ENCODE measurements around the gene SNCB.

SNCB gene

DNA sequence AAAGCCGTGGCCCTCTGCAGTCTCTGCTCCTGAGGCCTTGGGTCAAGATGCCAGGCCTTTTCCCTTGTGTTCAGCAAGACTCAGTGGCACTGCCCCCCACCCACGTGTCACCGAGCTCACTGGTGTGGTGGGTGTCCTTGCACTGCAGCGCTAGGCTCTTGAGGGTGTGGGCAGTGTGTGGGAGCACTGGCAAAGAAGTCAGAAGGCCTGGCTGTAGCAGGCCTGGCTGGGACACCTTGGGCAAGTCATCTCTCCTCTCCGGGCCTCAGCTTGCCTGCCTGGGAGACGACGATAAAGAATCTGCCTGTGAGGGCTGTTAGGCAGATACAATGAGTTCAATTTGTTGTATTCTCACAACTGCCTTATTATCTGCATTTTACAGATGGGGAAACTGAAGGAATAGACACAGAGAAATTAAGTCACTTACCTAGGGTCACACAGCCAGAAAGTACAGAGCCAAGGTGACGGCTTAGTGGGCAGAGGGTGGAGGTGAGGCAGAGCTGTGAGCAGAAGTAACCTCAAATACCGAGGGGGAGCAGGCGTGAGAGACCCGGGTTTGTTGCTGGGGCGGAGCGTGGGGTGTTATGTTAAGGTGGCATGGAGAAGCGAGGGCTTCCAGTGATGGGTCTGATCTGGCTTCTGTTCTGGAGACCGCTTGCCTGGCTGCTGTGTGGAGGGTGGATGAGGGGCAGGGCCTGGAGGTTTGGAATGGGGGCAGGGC lies 18.3 kb upstream of the SNCB start:
- Histone ChIP-seq H3K36me3 (ENCODE audit: control insufficient read depth, low read depth, low read length) (peaks cover 6% of the 10 kb centered on the region), H3K4me1 (ENCODE audit: control insufficient read depth, low read depth, low read length) (peaks cover 18% of the 10 kb centered on the region), H3K4me3 (ENCODE audit: low read length) (peak overlapping the region; percentile 76), H3K27ac (ENCODE audit: low read length) (no peak overlapping the region), H3K27me3 (ENCODE audit: control insufficient read depth, insufficient read depth, low read length) (no peaks in the 10 kb centered on the region), H3K9ac (ENCODE audit: low read length) (no peak overlapping the region), H3K9me3 (ENCODE audit: control insufficient read depth, low read depth, low read length) (no peaks in the 10 kb centered on the region)

DNA sequence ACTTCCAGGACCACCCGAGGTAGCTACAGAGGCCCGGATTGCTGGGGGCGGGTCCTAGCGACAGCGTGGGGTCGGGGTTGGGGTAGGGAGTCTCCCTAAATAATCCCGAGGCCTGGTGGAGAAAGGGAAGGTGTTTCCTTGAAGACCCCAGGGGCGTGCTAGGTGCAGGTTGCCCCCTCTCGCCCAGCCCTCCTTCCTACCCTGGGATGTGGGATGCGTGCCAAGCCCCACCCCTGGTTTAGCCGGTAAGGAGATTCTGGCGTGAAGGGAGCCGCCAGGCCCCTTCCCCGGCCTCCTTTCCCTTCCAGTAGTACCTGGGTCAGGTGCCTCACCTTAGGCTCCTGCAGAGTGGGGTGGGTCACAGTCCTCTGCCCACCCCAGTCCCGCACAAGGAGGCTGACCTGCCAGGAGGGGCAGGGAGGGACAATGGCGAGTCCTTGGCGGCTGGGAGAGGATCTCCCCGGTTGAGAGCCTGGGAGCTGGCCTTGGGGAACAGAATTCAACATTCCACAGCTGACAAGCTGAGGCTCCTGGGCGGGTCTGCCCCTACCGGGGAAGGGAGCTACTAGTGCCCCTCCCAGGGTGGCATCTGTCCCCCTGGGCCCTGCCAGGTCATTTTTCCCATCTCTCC lies 17.6 kb upstream of the SNCB start:
- Histone ChIP-seq H3K27ac (ENCODE audit: low read length) (no peak overlapping the region), H3K36me3 (ENCODE audit: control insufficient read depth, low read depth, low read length) (peaks cover 3% of the 10 kb centered on the region), H3K9me3 (ENCODE audit: control insufficient read depth, low read depth, low read length) (no peaks in the 10 kb centered on the region), H3K9ac (ENCODE audit: low read length) (peak overlapping the region; percentile 75), H3K4me3 (ENCODE audit: low read length) (peak overlapping the region; percentile 76), H3K27me3 (ENCODE audit: control insufficient read depth, insufficient read depth, low read length) (no peaks in the 10 kb centered on the region), H3K4me1 (ENCODE audit: control insufficient read depth, low read depth, low read length) (peaks cover 18% of the 10 kb centered on the region)

DNA sequence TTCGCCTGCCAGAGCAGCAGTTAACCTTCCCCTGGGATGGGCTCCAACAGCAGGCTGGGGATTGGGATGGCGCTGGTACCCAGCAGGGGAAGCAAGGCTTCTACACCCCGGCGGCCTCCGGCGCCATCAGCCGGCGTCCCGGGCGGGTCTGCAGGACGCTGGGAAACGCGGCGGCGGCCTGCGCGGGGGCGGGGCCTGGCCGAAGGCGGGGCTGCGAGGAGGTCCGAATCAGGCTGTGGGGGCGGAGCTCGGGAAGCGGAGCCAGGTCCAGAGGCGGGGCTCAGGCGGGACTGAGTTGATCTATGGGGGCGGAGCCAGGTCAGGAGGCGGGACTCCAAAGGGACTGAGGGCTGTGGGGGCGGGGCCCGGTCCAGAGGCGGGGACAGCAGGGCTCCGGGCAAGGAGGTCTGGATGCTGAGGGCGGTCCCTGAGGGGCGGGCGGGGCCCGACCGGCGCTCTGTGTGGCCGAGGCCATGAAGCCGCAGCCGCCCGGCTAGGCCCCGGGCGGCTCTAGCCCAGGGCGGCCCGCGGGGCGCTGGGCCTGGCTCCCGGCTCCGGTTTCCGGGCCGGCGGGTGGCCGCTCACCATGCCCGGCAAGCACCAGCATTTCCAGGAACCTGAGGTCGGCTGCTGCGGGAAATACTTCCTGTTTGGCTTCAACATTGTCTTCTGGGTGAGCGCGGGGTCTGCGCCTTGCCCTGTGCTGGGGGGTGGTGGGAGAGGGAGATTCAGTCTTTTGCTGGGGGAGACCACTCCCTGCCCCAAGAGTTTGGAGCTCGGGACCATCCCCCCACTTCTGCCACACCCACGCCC lies 16.9 kb upstream of the SNCB start, which contains the start of gene TSPAN17:
Gene TSPAN17 (plus strand): TSS at position 455 of the 813 bp plus-strand sequence. CDS start 132 bp downstream, at position 587.
- Histone ChIP-seq H3K9ac (ENCODE audit: low read length) (peak within 1 kb of the TSS; percentile 75), H3K4me3 (ENCODE audit: low read length) (peak within 1 kb of the TSS; percentile 76), H3K36me3 (ENCODE audit: control insufficient read depth, low read depth, low read length) (no peaks in the 10 kb centered on the region), H3K27me3 (ENCODE audit: control insufficient read depth, insufficient read depth, low read length) (no peaks in the 10 kb centered on the region), H3K9me3 (ENCODE audit: control insufficient read depth, low read depth, low read length) (no peaks in the 10 kb centered on the region), H3K4me1 (ENCODE audit: control insufficient read depth, low read depth, low read length) (peaks cover 18% of the 10 kb centered on the region), H3K27ac (ENCODE audit: low read length) (no peak within 1 kb of the TSS)

DNA sequence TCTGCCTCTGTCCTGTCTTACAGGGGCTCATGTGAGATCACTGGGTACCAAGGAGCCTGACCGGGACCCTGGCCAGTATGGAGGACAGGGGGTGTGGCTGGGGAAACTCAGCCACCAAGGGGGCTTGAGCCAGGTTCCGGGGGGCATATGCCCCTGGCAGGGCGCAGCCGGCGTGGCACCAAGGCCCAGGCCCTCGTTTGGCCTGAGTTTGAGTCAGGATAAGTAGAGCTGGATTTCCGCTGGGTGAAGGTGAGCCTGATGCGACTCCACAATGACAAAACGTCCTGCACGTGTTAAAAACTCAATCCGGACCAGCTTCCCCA lies 16.3 kb upstream of the SNCB start:
- no peak overlapping the region for H3K27ac ChIP-seq (ENCODE audit: low read length)
- H3K9ac ChIP-seq (ENCODE audit: low read length), result peak overlapping the region; percentile 45
- peak overlapping the region; percentile 76 for H3K4me3 ChIP-seq (ENCODE audit: low read length)
- H3K9me3 ChIP-seq (ENCODE audit: control insufficient read depth, low read depth, low read length), result no peaks in the 10 kb centered on the region
- H3K36me3 ChIP-seq (ENCODE audit: control insufficient read depth, low read depth, low read length), result no peaks in the 10 kb centered on the region
- H3K4me1 ChIP-seq (ENCODE audit: control insufficient read depth, low read depth, low read length), result peaks cover 18% of the 10 kb centered on the region
- no peaks in the 10 kb centered on the region for H3K27me3 ChIP-seq (ENCODE audit: control insufficient read depth, insufficient read depth, low read length)

DNA sequence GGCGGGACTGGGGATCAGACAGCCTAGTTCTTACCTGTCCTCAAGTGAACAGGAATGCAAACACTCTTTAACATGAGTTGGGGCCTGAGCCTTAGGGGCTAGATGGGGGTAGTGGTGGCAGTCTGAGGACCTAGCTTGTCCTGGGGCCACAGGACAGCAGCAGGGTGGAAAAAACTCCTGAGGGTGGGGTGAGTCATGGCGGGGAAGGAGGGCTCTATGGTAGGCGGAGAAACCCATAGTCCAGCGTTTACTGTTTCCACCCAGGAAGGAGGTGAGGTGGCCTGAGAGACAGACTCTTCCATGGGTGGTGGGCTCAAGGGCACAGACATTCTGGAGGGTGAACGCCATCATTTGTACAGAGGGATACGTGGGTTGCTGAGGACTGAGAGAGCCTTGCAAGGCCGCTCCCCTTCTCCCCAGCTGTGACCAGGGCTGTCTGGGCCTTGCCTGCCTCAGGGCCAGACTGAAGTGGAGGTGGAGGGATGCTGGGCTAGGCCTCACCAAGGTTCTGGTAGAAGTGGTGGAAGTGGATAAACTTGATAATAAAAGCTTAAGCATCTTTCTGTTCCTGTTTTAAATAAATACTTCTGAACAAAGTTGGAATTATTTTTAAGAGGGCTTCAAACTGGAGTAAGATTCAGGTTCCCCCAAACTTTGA lies 15.8 kb upstream of the SNCB start:
- Histone ChIP-seq H3K36me3 (ENCODE audit: control insufficient read depth, low read depth, low read length) (no peaks in the 10 kb centered on the region), H3K4me3 (ENCODE audit: low read length) (no peak overlapping the region), H3K9ac (ENCODE audit: low read length) (peak overlapping the region; percentile 45), H3K4me1 (ENCODE audit: control insufficient read depth, low read depth, low read length) (peaks cover 18% of the 10 kb centered on the region), H3K27me3 (ENCODE audit: control insufficient read depth, insufficient read depth, low read length) (no peaks in the 10 kb centered on the region), H3K27ac (ENCODE audit: low read length) (no peak overlapping the region), H3K9me3 (ENCODE audit: control insufficient read depth, low read depth, low read length) (no peaks in the 10 kb centered on the region)

DNA sequence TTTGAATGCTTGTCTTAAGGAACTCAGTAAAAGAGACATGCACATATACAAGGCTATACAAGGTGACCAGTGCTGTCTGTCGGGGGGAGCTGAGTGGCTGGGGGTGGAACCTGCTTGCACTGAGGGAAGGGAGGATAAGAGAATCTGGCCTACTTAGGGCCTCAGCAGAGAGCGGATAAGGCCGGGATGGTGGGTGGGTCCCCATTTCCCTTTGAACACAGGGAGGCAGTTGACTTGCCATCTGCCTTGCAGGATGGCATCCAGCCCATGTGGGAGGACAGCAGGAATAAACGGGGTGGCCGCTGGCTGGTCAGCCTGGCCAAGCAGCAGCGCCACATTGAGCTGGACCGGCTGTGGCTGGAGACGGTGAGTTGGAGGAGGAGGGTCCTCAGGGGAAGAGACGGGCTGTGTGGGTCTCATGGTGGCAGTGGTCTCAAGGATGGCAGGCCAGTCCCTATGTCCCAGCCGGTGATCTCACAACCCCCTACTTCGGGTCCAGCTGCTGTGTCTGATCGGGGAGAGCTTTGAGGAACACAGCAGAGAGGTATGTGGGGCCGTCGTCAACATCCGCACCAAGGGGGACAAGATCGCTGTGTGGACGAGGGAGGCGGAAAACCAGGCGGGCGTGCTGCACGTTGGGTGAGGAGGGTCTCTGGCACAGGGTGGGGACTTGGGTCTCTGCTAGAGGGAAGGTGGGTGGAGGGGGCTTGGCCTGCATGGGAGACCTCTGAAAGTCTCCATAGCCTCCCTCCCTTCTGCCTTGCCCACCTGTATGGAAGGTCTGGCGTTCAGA lies 14.7 kb upstream of the SNCB start:
- H3K9ac ChIP-seq (ENCODE audit: low read length), result no peak overlapping the region
- no peaks in the 10 kb centered on the region for H3K36me3 ChIP-seq (ENCODE audit: control insufficient read depth, low read depth, low read length)
- no peak overlapping the region for H3K27ac ChIP-seq (ENCODE audit: low read length)
- H3K4me1 ChIP-seq (ENCODE audit: control insufficient read depth, low read depth, low read length), result peaks cover 17% of the 10 kb centered on the region
- H3K4me3 ChIP-seq (ENCODE audit: low read length), result no peak overlapping the region
- no peaks in the 10 kb centered on the region for H3K27me3 ChIP-seq (ENCODE audit: control insufficient read depth, insufficient read depth, low read length)
- no peaks in the 10 kb centered on the region for H3K9me3 ChIP-seq (ENCODE audit: control insufficient read depth, low read depth, low read length)

DNA sequence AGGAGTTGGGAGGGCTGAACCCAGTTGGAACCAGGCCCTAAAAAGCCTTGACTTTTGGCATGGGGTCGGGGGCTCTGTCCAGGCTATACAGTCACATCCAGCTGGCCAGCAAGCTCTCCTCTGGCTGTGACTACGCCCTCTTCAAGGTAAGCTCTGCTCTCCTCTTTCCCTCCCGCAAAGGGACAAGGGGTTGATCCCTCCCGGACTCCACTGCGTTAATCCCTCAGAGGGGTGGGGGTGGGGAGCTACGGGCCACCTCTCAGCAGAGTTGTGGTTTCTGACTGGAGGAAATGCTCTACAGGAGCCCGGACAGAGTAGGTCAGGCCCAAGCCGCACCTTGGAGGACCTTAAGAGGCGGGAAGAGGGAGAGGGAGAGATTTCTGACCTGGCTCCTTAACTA lies 14.0 kb upstream of the SNCB start:
- Histone ChIP-seq H3K4me3 (ENCODE audit: low read length) (no peak overlapping the region), H3K9ac (ENCODE audit: low read length) (no peak overlapping the region), H3K27me3 (ENCODE audit: control insufficient read depth, insufficient read depth, low read length) (no peaks in the 10 kb centered on the region), H3K36me3 (ENCODE audit: control insufficient read depth, low read depth, low read length) (no peaks in the 10 kb centered on the region), H3K9me3 (ENCODE audit: control insufficient read depth, low read depth, low read length) (no peaks in the 10 kb centered on the region), H3K4me1 (ENCODE audit: control insufficient read depth, low read depth, low read length) (peaks cover 14% of the 10 kb centered on the region), H3K27ac (ENCODE audit: low read length) (no peak overlapping the region)

DNA sequence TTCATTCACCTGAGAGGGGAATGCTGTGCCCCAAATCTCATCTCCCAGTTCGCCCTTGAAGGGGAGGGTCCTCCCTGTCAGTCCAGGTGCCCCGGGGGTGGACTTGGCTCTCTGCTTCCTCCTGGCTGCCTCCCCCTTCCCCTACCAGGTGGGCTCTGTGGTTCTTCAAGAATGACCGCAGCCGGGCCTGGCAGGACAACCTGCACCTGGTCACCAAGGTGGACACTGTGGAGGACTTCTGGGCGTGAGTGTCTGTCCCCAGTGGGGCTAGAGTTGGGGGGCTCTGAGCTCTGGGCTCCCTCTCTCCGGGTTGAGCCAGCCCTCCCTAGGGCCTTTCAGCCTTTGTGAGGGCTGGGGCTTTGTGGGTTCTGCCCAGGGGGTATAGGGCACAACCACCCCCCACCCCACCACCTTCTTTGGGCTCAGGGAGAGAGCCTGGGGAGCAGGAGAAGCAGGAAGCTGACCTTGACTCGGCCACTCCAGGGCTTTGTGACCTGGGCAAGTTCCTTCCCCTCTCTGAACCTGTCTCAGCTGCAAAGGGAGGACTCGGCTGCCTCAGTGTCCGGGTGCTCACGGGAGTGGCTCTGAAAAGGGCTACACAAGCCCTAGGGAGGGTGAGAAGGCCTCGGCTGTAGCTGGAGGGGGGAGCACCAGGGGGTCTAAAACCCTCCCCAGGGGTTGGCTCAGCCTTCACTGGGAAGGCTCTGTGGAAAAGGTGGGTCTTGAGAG lies 13.3 kb upstream of the SNCB start:
- no peaks in the 10 kb centered on the region for H3K36me3 ChIP-seq (ENCODE audit: control insufficient read depth, low read depth, low read length)
- H3K27me3 ChIP-seq (ENCODE audit: control insufficient read depth, insufficient read depth, low read length), result no peaks in the 10 kb centered on the region
- H3K4me1 ChIP-seq (ENCODE audit: control insufficient read depth, low read depth, low read length), result peaks cover 14% of the 10 kb centered on the region
- H3K9me3 ChIP-seq (ENCODE audit: control insufficient read depth, low read depth, low read length), result no peaks in the 10 kb centered on the region
- H3K27ac ChIP-seq (ENCODE audit: low read length), result no peak overlapping the region
- no peak overlapping the region for H3K4me3 ChIP-seq (ENCODE audit: low read length)
- no peak overlapping the region for H3K9ac ChIP-seq (ENCODE audit: low read length)

DNA sequence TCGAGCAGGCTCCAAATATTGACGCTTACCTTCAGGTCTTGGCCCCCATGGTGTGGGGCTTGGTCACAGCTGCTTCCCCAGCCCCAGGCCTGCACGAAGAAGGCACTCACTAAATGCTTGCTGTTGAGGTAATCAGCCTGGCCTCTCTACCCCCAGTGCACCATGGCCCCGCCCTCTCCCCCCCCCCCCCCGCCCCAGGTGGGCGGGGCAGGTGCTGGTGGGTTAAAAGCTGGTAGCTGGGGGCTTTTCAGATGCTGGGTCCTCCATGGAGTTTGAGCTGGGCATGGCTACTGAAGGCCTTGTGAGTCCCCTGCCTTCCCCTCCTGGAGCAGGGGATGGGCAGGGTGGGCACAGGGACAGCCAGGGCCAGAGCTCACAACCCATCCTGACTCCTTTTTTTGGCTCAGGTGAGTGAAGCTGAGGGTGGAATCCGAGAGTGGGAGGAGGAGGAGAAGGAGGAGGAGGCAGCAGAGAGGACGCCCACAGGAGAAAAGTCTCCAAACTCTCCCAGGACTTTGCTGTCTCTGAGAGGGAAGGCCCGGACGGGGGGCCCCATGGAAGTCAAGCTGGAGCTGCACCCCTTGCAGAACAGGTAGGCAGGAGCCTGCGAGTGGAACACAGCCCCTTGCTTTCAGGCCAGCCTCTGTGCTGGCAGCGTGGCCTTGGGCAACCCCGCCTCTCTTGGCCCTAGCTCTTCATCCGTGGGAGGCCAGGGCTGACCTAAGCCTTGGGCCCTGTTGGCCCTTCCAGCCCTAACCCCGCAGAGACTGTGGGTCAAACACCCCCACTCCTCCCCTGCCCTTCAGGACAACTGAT lies 12.5 kb upstream of the SNCB start:
- Histone ChIP-seq H3K36me3 (ENCODE audit: control insufficient read depth, low read depth, low read length) (no peaks in the 10 kb centered on the region), H3K9me3 (ENCODE audit: control insufficient read depth, low read depth, low read length) (no peaks in the 10 kb centered on the region), H3K9ac (ENCODE audit: low read length) (no peak overlapping the region), H3K27ac (ENCODE audit: low read length) (no peak overlapping the region), H3K4me3 (ENCODE audit: low read length) (no peak overlapping the region), H3K4me1 (ENCODE audit: control insufficient read depth, low read depth, low read length) (peaks cover 14% of the 10 kb centered on the region), H3K27me3 (ENCODE audit: control insufficient read depth, insufficient read depth, low read length) (no peaks in the 10 kb centered on the region)

DNA sequence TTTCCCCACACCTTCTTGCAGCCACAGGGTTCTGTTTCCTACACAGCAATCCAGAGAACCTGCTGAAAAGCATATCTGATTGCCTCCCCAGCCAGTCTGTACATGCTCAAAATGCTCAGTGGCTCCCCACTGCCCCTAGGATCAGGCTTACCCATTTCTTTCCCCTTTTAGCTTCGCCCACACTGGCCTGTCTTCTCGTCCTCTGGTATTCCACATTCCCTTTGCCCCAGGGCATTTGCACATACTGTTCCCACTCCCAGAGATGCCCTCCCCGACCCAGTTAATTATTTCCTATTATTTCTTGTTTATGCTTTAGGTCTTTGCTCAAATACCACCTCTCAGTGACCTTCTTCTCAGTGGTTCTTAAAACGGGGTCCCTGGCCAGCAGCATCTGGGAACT lies 10.3 kb upstream of the SNCB start:
- H3K9me3 ChIP-seq (ENCODE audit: control insufficient read depth, low read depth, low read length), result no peaks in the 10 kb centered on the region
- no peaks in the 10 kb centered on the region for H3K27me3 ChIP-seq (ENCODE audit: control insufficient read depth, insufficient read depth, low read length)
- no peak overlapping the region for H3K27ac ChIP-seq (ENCODE audit: low read length)
- no peaks in the 10 kb centered on the region for H3K36me3 ChIP-seq (ENCODE audit: control insufficient read depth, low read depth, low read length)
- no peak overlapping the region for H3K9ac ChIP-seq (ENCODE audit: low read length)
- H3K4me1 ChIP-seq (ENCODE audit: control insufficient read depth, low read depth, low read length), result peaks cover 9% of the 10 kb centered on the region
- no peak overlapping the region for H3K4me3 ChIP-seq (ENCODE audit: low read length)
